SK-N-SH (cell line): ENCODE results near the gene ARHGEF17. TPM values are rescaled to one million over a fixed set of nuclear protein-coding genes. Genes with fewer than 3 reads are reported as not detected.

Source experiments
- CTCF ChIA-PET: fragments of 300-600, 350-600 bp; formaldehyde crosslinking; extraction: SDS; loops from one replicate; lab custom pipeline; 2021; lab: Yijun Ruan, JAX
- POLR2A ChIA-PET: fragments of 350-600 bp; sonication (Branson Sonifier 250); formaldehyde crosslinking; extraction: SDS; loops from one replicate; lab custom pipeline; 2020; ENCODE audit warnings: antibody characterized with exemption, inconsistent platforms; lab: Yijun Ruan, JAX
- DNase-seq: peaks from one replicate; pipeline ENCODE4 v3.0.0; 2012
- H2AFZ ChIP-seq: fragments of 200-600 bp; sonication (generic); 2 replicates; pipeline ENCODE4 v1.8.1; 2016; ENCODE audit warnings: antibody characterized with exemption, mild to moderate bottlenecking, low read depth
- H3F3A ChIP-seq: fragments of 200-600 bp; sonication (generic); replicated peaks from 2 replicates; pipeline ENCODE3; 2016; ENCODE audit warnings: antibody characterized with exemption, mild to moderate bottlenecking; ENCODE audit not compliant: insufficient read depth
- H3K27ac ChIP-seq, 2 experiments: fragments of 200-500 bp in 1 of 2; fragments of 200-600 bp in 1 of 2; sonication (Bioruptor generic) in 1 of 2; sonication (generic), shearing (Covaris generic) in 1 of 2; 2 replicates each; pipeline versions ENCODE4 v1.5.1 to v1.6.1; 2014 to 2016; ENCODE audit warnings: low read depth in 2 of 2, inconsistent platforms in 1 of 2, low read length in 1 of 2, mild to moderate bottlenecking in 1 of 2, mixed read lengths in 1 of 2
- H3K27me3 ChIP-seq: fragments of 200-600 bp; sonication (generic), shearing (Covaris generic); 2 replicates; pipeline ENCODE4 v1.6.1; 2016; ENCODE audit warnings: mixed run types; ENCODE audit not compliant: insufficient read depth
- H3K36me3 ChIP-seq, 2 experiments: fragments of 200-500 bp in 1 of 2; fragments of 200-600 bp in 1 of 2; sonication (Bioruptor generic) in 1 of 2; sonication (generic) in 1 of 2; replicated peaks in 1 of 2; 2 replicates each; pipeline versions ENCODE3 to v1.5.1; 2014 to 2016; ENCODE audit warnings: low read length in 1 of 2, mild to moderate bottlenecking in 1 of 2; ENCODE audit not compliant: insufficient read depth in 2 of 2, control insufficient read depth in 1 of 2
- H3K4me1 ChIP-seq, 2 experiments: fragments of 200-500 bp in 1 of 2; fragments of 200-600 bp in 1 of 2; sonication (Bioruptor generic) in 1 of 2; sonication (generic), shearing (Covaris generic) in 1 of 2; 2 replicates each; pipeline versions ENCODE4 v1.5.1 to v1.6.1; 2014 to 2016; ENCODE audit warnings: low read depth in 1 of 2, low read length in 1 of 2, mixed run types in 1 of 2; ENCODE audit not compliant: insufficient read depth in 2 of 2, control insufficient read depth in 1 of 2
- H3K4me2 ChIP-seq: fragments of 200-600 bp; sonication (generic), shearing (Covaris generic); 2 replicates; pipeline ENCODE4 v1.6.1; 2017; ENCODE audit warnings: mixed run types
- H3K4me3 ChIP-seq, 2 experiments: fragments of 200-500 bp in 1 of 2; fragments of 200-600 bp in 1 of 2; sonication (Bioruptor generic) in 1 of 2; sonication (generic), shearing (Covaris generic) in 1 of 2; 2 replicates each; pipeline versions ENCODE4 v1.5.1 to v1.8.1; 2014 to 2016; ENCODE audit warnings: low read depth in 2 of 2, inconsistent platforms in 1 of 2, low read length in 1 of 2, mild to moderate bottlenecking in 1 of 2, mixed read lengths in 1 of 2, moderate library complexity in 1 of 2
- H3K79me2 ChIP-seq: fragments of 200-600 bp; sonication (generic); 2 replicates; pipeline ENCODE4 v1.8.1; 2017; ENCODE audit warnings: mild to moderate bottlenecking; ENCODE audit not compliant: insufficient read depth
- H3K9ac ChIP-seq: fragments of 200-600 bp; sonication (generic); 2 replicates; pipeline ENCODE4 v1.6.1; 2017; ENCODE audit warnings: mixed run types
- H3K9me2 ChIP-seq: fragments of 200-600 bp; sonication (generic); 2 replicates; pipeline ENCODE4 v1.6.1; 2017; ENCODE audit warnings: mixed run types
- H3K9me3 ChIP-seq: fragments of 200-600 bp; sonication (generic); 2 replicates; pipeline ENCODE4 v1.6.1; 2017; ENCODE audit warnings: mixed run types, mild to moderate bottlenecking, moderate library complexity
- H4K20me1 ChIP-seq: fragments of 200-600 bp; sonication (generic); 2 replicates; pipeline ENCODE4 v1.6.1; 2017; ENCODE audit warnings: mild to moderate bottlenecking, mixed run types; ENCODE audit not compliant: insufficient read depth
- CTCF ChIP-seq: fragments of 200-600 bp; sonication (generic); IDR thresholded peaks from 2 replicates; pipeline ENCODE4 v1.6.1; 2017; ENCODE audit warnings: antibody characterized with exemption, mild to moderate bottlenecking, moderate library complexity
- FOSL2 ChIP-seq: IDR thresholded peaks from 2 replicates; pipeline ENCODE4 v1.4.0; 2012; ENCODE audit warnings: low read depth, mild to moderate bottlenecking, moderate library complexity, borderline replicate concordance
- FOXJ3 ChIP-seq: sonication (generic); formaldehyde crosslinking; IDR thresholded peaks from 2 replicates; pipeline ENCODE4 v1.5.1; 2020; ENCODE audit warnings: mild to moderate bottlenecking, missing genetic modification reagents
- GATA2 ChIP-seq: sonication (generic); formaldehyde crosslinking; IDR thresholded peaks from 2 replicates; pipeline ENCODE4 v1.5.0; 2020; ENCODE audit warnings: mild to moderate bottlenecking, missing genetic modification reagents
- JUND ChIP-seq: IDR thresholded peaks from 2 replicates; pipeline ENCODE4 v1.4.0; 2012
- NFIC ChIP-seq: IDR thresholded peaks from 2 replicates; pipeline ENCODE4 v1.4.0; 2012; ENCODE audit warnings: borderline replicate concordance
- NRF1 ChIP-seq: IDR thresholded peaks from 2 replicates; pipeline ENCODE4 v1.6.1; 2012; ENCODE audit warnings: low read depth, mild to moderate bottlenecking, low read length
- RCOR1 ChIP-seq: fragments of 150-350 bp; IDR thresholded peaks from 2 replicates; pipeline ENCODE4 v1.6.1; 2017; ENCODE audit warnings: antibody characterized with exemption, low read length
- RXRA ChIP-seq: IDR thresholded peaks from 2 replicates; pipeline ENCODE4 v1.4.0; 2012; ENCODE audit warnings: low read depth, mild to moderate bottlenecking, borderline replicate concordance
- SMC3 ChIP-seq: IDR thresholded peaks from 2 replicates; pipeline ENCODE4 v1.6.1; 2012; ENCODE audit warnings: low read depth, low read length, improper control_type of control experiment
- TEAD4 ChIP-seq: IDR thresholded peaks from 2 replicates; pipeline ENCODE4 v1.4.0; 2012; ENCODE audit warnings: mild to moderate bottlenecking, borderline replicate concordance; ENCODE audit not compliant: insufficient read depth
- ZBTB33 ChIP-seq: IDR thresholded peaks from 2 replicates; pipeline ENCODE4 v1.4.0; 2012; ENCODE audit warnings: low read depth, borderline replicate concordance
- WGBS: methylation state at CpG from one replicate; pipeline ENCODE4 v1.1.6; 2017; ENCODE audit warnings: low lambda C conversion rate; 5-methylcytosine and 5-hydroxymethylcytosine counted together
- polyA plus RNA-seq, 3 experiments: library from polyadenylated mRNA; depleted of rRNA; stranded (reverse); fragments of >200 nt; gene quantifications; 2 replicates each; pipeline ENCODE4 v1.2.3, GENCODE V29; 2012

Gene ARHGEF17
- polyA plus RNA-seq, 1 of the 3 experiments (the other 2 are of a cell fraction) = 45.9 TPM

GRCh38 chr11:73267122-73267846 is 40.8 kb upstream of the ARHGEF17 start:
- no peaks in the 10 kb centered on the region for H3K9me2 ChIP-seq
- H3K79me2 ChIP-seq = no peaks in the 10 kb centered on the region
- no peak overlapping the region for H3K9ac ChIP-seq
- no peak for DNase-seq
- H2AFZ ChIP-seq = no peak overlapping the region
- 83% methylated on average over 2 of the region's 3 CpGs for WGBS
- H3K27ac ChIP-seq = no peak overlapping the region
- no peaks in the 10 kb centered on the region for H3K36me3 ChIP-seq
- no peak overlapping the region for H3K4me3 ChIP-seq
- H3K9me3 ChIP-seq = no peaks in the 10 kb centered on the region
- no peaks in the 10 kb centered on the region for H4K20me1 ChIP-seq
- TF ChIP-seq FOXJ3 = no peak
- no peak for TF ChIP-seq CTCF
- no peak for TF ChIP-seq NFIC
- no peak for TF ChIP-seq RXRA
- TF ChIP-seq GATA2 (CRISPR knock-in tag) = no peak
- no peak for TF ChIP-seq NRF1
- TF ChIP-seq TEAD4 = no peak
- TF ChIP-seq SMC3 = no peak
- TF ChIP-seq ZBTB33 = no peak
- no peak for TF ChIP-seq FOSL2
- TF ChIP-seq RCOR1 = no peak
- TF ChIP-seq JUND = no peak
- TF ChIP-seq, all 33 proteins: peak for 0
- CTCF ChIA-PET = interaction anchor here (0.7 to 15.0 kb wide), 5 partner anchors 9 to 84 kb away, joined by 3 to 179 read pairs (median 11); no protein-coding TSS in a partner anchor
- Histone ChIP-seq H3K4me2 (no peak overlapping the region), H3K4me1 (peaks cover 3 to 37% of the 10 kb centered on the region in 2 experiments; a peak in 2 of 4 replicates), H3K27me3 (no peaks in the 10 kb centered on the region), H3F3A (no peaks in the 10 kb centered on the region)
- POLR2A ChIA-PET = no interaction called here
